Glomerular visceral epithelial cell (primary cell): ENCODE results near the gene OBI1.

Experiments used
- DNase-seq: peaks from one replicate; pipeline ENCODE4 v3.0.0-alpha.2; 2016; ENCODE audit errors: extremely low spot score

OBI1 gene

GRCh38 chr13:78649997-78650716 lies 8.8 kb downstream of the OBI1 start:
- DNase-seq = no peak

DNA sequence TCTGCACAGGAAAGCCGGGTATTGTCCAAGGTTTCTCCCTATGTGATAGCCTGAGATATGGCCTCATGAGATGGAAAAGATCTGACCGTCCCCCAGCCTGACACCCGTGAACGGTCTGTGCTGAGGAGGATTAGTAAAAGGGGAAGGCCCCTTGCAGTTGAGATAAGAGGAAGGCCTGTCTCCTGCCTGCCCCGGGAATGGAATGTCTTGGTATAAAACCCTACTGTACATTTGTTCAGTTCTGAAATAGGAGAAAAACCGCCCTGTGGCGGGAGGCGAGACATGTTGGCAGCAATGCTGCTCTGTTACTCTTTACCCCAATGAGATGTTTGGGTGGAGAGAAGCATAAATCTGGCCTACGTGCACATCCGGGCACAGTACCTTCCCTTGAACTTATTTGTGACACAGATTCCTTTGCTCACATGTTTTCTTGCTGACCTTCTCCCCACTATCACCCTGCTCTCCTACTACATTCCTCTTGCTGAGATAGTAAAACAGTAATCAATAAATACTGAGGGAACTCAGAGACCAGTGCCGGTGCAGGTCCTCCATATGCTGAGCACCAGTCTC lies 11.8 kb downstream of the OBI1 start:
- DNase-seq = peak; percentile 23

- no peak for DNase-seq
These were observed 20.7 kb downstream of the OBI1 start for GRCh38 chr13:78638216-78638615.

GRCh38 chr13:78636495-78636894 lies 22.5 kb downstream of the OBI1 start:
- DNase-seq = no peak

GRCh38 chr13:78632996-78633395 lies 26.0 kb downstream of the OBI1 start:
- no peak for DNase-seq

GRCh38 chr13:78631077-78631476 lies 27.9 kb downstream of the OBI1 start:
- no peak for DNase-seq

DNA sequence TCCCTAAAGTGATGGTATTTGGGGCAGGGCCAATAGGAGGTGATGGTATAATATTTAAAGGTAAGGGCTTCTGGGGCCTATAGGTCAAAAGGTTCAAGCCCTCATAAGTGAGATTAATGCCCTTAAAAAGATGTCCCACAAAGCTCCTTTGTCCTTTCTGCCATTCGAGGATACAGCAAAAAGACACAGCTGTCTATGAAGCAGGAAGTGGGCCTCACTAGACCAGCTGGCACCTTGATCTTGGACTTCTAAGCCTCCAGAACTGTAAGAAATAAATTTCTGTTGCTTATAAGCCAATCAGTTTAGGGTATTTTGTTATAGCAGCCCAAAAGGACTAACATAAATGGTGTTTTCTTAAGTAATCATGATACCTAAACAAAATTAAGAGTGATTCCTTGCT lies 28.4 kb downstream of the OBI1 start:
- no peak for DNase-seq

DNA sequence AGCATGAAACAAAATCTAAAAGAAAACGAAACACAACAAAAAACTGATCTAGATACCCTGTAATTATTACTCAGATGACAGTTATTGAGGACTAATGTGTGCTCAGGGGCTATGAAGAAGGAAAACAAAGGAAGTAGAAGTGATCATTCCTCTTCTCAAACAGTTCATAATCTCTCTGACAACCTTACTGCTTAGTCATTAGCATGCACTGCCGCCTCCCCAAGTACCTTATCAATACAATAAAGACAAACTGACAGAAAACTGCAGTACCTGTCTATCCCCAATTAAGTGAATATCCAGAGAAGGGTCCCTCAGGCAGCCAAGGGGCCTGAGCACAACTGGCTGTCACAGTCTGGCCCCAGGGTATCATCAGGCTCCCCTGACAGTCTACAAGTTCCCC lies 33.6 kb downstream of the OBI1 start:
- no peak for DNase-seq

DNA sequence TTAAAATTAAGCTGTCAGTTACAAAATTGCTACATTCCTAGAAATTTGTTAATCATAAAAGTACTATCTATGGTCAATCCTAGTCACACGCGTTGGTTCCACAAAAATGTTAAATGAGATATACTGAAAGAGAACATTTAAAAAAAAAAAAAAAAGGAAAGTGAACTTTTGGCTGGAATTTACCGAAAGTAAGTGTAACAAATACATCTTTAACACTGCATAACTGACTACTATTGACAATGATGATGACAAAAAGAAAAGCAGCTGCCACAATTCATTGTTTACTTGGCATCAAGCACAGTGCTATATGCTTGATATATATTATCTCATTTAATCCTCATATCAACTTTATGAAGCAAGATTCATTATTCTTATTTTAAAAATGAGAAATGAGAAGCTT lies 35.8 kb downstream of the OBI1 start:
- no peak for DNase-seq

- DNase-seq = no peak
These were observed 38.0 kb downstream of the OBI1 start for GRCh38 chr13:78620936-78621470.

DNA sequence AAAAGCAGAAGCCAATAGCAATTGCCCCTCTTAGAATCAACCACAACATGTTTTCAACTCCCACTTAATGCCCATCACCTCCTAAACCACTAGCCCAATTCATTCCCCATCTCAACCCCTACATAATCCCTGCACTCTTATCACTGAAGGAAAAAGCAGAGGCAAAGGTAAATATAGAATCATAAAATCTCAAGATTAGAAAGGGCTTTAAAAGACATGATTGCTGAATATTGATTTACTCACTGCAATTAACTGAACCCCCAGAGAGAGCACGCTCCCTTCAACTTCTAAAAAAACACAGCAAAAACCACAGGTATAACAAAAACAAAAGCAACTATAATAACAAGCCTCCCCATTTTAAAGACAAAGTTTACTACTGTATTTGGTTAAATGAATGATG lies 40.5 kb downstream of the OBI1 start:
- DNase-seq = no peak

- no peak for DNase-seq
These were observed 47.9 kb downstream of the OBI1 start for GRCh38 chr13:78611040-78611439.

DNA sequence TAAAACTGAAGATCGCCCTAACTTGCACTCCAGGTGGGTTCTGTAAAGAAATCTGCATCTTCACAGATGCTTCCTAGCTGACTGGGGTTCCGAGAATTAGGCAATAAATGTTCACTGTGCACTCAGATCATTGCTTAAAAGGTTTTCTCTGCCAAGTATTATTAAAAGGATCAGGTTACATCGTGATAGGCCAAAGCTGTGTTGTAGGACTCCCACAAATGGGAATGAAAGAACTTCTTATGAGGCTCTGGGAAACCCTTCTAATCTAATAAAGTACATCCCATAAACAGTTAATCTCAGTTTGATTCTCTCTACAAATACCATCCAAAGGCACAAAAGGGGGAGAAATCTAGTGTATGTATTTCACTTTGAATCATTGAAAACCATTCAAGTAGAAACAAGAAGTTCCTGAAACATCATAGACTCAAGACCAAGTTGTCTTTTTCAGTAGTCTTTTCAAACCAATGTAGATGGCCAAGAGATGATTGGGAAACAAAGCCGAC lies 48.5 kb downstream of the OBI1 start:
- no peak for DNase-seq

- DNase-seq = no peak
These were observed 49.3 kb downstream of the OBI1 start for GRCh38 chr13:78609464-78610205.

DNA sequence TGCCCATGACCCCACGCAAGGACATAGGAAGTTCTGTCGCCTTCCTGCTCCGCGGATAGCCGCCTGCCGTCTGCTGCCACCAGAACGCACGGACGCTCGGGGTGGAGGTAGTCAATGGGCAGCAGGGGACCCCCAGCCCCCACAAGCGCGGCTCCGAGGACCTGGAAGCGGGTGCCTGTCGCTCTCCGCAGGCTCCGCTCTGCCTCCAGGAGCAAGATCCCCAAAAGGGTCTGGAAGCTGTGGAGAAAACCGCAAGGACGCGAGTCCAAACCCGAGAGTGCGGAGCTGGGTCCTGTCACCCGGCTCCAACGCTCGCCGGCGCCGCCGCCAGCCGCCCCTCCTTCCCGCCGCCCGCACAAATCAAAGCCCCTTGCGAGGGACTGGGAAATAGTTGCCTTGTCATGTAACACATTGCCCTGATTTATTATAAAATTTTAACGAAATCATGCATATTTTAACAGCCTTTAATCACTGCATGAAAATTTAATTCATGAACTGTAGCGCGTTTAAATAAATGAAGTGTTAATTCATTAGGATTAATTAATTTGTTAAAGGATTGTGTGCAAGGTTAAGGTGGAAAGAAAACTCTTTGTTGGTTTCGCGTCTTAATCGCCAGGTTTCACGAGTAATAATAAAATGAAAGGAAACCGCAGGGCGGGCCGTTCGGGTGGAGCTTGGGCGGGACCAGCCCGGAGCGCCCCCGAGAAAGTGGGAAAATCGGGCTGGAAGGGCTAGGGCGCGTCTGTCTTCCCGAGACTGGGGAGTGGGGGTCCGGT lies 50.1 kb downstream of the OBI1 start:
- no peak for DNase-seq

- no peak for DNase-seq
These were observed 50.7 kb downstream of the OBI1 start for GRCh38 chr13:78608252-78608687.

- DNase-seq = no peak
These were observed 51.3 kb downstream of the OBI1 start for GRCh38 chr13:78607409-78608251.

GRCh38 chr13:78606471-78607408 lies 52.2 kb downstream of the OBI1 start:
- DNase-seq = no peak

- DNase-seq = no peak
These were observed 54.0 kb downstream of the OBI1 start for GRCh38 chr13:78604782-78605611.
